Stimulated activated CD4-positive, alpha-beta T cell treated with anti-CD3 and anti-CD28 coated beads, Interleukin-15, amount 100 ng/mL, for 1 hour (primary cell): Measurements from ENCODE around the gene ROM1.
"Not testable (repeated sequence)": the region's sequence is repeated elsewhere in the genome, so short reads cannot be mapped to it uniquely, and the experiment has no call there.

ENCODE experiments used
- DNase-seq, 2 donors: peaks; one replicate each; pipeline ENCODE4 v3.0.0-alpha.2; 2020; ENCODE audit warnings: low read depth in 1 of 2, low spot score in 1 of 2

Gene ROM1

DNA sequence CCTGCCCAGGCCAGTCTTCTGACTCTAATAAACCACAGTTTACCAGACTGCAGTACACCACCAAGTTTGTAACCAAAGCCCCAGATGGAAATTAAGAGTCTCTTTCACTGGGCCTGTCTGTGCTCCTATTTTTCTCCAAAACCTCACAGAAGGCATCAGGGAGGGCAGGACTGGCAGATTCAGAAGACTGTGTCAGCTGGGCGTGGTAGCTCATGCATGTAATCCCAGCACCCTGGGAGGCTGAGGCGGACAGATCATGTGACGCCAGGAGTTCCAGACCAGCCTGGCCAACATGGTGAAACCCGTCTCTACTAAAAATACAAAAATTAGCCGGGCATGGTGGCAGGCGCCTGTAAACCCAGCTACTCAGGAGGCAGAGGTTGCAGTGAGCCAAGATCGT, 27.7 kb upstream of the ROM1 start:
- DNase-seq = not testable (repeated sequence)

DNA sequence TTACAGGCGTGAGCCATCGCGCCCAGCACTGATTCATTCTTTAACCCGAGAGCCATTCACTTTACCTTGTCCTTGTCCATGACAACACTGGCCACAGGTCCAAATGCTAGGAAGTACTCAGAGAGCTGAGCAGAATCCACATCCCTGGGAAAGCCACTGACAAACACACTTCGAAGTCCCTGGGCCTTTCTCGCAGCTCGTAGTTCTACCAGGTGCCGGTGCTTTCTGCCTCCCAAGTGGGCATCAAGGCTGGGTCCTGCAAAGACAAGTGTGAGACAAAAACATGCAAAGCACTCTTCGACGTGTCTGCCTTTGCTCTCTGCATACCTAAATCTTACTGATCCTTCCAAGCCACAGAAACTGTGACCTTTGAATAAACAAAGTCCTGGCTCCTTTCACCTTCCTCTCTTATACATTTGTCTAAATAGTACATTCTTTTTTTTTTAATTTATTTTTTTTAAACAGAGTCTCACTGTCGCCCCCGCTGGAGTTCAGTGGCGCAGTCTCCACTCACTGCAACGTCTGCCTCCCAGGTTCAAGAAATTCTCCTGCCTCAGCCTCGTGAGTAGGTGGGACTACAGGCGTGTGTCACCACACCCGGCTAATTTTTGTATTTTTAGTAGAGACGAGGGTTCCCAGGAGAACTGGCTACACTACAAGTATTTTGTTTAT, 24.0 kb upstream of the ROM1 start:
- no peak for DNase-seq

DNA sequence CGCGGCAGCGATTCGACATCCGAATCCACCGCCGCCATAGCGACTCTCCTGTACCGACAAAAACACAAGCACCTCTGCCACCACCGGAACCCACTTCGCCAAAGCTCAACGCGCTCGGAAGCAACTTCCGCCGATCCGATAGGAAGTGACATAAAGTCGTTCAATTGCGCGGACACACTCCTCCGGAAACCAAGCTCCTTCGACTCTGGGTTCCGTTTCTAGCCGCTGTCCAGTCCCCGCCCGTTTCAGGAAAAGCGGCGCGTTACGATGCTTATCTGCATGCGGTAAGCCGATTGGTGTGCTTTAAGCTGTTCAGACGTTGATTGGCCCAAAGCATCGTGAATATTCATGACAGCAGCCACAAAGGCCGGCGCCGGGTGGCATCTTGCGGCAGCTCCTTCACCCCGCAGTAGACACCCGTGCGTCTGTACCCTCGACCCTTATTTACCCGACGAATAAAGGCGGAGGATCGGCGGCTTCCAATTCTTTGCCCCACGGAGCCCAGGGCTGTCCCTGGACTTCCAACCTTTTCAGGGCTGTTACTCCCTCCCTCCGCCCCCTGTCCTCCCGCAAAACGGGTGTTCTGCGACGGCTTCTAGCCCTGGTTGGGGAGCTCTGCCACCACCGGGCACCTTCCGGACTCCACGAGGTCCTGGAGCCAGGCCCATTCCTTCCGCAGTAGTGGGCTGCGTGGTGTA, 21.5 kb upstream of the ROM1 start, which contains the start of gene TUT1:
TSS of gene TUT1 (minus strand) at position 76 of the 698 bp plus-strand sequence. CDS start at position 38, 38 bp downstream.
- DNase-seq = peak; percentile 85 to 92

DNA sequence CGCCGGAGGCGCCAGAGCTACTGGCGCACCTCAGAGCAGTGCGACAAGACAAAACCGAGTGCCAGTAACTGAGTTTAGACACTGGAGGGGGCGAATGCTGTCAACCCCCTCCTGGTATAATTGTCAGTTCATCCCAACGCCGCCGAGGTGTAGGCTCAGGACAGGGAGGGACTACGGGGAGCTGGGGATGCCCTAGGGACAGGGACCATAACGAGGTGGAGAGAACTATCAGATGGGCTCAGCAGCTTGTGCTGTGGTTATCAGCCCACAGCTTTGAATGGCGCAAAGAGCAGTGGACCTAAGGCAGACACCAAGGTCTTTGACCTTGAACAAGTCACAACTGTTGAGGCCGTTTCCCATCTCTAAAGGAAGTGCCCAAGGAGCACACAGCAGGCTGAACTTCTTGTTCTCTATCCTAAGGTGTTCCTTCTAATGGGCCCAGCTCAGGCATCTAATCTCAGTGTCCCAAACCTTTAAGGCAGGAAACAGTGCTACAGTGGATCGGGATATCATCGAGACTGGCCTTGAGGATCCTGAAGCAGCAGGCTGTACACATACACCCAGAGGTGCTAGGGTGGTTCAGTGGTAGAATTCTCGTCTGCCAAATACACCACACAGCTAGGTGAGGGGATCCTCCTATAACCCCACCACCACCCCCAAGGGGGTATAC, 20.8 kb upstream of the ROM1 start:
- no peak for DNase-seq

DNA sequence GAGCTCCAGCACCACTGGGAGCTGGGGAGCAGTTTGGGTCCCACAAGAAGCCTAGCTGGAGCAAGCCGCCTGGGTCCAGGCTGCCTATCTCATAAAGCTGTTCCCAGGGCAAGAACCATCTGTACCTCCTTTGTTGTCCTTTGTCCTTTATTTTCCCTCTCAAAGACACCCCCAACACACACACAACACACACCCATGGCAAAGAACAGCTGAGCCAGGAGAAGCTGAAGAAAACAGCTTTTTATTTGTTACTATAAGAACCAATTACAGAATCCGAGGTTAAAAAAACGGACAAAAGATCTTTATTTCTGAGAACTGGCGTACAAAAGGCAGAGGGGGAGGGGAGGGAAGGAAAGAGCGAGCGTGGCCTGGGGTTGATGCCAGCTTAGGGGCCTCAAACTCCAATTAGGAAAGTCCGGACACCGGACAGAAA, 20.1 kb upstream of the ROM1 start:
- DNase-seq = no peak

DNA sequence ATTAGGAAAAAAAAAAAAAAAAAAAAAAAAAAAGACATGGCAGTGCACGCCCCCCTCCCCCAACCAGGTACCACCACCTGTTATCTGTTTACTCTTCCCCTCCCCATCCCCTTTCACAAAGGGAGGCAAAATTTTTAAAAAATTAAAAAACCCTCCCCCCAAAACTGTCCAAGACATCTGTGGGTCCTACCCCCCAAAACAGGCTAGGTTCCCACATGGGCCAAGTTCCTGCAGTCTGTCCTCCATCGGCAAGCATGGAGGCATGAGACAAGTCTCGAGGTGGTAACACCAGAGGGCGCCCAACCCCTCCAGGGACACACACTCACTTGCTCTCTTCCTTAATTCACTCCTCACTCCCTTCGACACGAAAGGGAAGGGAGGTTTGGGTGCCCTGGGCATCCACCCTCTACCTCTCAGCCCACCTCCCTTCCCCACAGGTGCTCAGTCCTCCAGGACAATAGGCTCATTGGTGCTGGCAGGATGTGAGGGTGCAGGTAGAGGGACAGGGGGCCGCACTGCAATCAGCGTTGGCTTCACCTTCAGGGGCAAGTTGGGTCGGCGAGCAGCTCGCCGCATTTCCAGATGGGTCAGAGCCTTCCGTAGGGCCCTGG, 19.5 kb upstream of the ROM1 start:
- peak; percentile 50 to 58 for DNase-seq

DNA sequence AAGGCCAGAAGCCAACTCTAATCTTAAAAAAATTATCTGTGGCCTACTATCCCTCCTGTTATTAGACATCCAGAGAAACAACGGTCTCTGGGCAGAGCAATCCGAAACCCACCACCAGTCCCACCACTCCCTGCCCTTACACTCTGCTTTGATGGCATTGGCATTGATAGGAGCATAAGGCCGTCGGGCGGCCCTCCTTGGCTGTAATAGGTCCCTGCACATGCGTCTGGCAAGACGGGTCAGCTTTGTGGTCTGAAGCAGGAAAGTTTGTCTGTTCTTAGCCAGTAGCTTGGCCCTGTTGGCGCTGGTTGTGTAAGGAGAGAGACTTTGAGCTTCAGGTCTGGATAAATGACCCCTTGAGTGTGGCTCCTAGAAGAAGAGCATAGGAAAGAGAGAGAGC, 17.9 kb upstream of the ROM1 start:
- DNase-seq = no peak

DNA sequence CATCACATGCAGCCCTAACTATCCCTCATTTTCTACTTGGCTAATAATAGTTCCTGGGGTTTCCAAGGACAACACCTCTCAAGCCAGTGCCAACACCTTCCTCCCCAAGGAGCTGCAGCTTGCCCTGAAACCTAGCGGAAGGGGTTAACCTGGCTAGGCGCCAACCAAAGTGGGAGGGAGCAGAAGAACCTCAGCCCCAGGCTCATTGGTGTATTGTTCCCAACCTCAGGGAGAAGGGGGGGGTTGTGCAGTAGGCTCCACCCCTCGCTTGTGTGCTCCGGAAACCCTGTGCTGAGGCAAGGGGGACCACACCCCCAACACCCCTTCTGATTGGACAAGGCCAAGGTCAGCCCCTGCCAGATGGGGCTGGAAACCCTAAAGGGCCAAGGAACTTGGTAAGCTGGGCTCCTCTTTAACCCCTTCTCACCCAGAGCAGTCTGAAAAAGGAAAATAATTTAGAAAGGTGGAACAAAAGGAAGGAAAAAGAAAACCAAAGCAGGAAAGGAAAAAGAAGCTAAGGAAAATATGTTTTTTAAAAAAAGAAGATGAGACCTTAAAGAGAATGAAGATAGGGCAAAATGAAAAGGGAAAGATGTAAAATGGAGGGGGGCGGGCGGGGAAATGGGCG, 13.9 kb upstream of the ROM1 start:
- peak; percentile 83 to 91 for DNase-seq

DNA sequence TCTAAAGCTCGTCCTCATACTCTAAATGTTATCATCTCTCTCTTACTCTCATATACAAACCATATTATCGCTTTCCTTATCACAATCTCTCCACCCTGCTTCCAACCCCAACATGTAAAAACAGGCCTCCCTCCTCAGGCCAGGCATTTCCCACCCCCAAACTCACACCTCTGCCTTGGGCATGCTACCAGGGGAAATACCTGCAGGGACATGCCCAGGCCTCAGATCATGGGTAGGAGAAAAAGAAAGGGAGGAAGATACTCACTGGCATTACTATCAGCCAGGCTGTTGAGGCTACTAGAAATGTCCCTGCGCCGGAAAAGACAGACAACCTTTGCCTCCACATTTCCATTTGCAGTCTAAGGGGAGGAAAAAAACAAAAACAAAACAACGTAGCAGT, 13.2 kb upstream of the ROM1 start:
- no peak for DNase-seq

DNA sequence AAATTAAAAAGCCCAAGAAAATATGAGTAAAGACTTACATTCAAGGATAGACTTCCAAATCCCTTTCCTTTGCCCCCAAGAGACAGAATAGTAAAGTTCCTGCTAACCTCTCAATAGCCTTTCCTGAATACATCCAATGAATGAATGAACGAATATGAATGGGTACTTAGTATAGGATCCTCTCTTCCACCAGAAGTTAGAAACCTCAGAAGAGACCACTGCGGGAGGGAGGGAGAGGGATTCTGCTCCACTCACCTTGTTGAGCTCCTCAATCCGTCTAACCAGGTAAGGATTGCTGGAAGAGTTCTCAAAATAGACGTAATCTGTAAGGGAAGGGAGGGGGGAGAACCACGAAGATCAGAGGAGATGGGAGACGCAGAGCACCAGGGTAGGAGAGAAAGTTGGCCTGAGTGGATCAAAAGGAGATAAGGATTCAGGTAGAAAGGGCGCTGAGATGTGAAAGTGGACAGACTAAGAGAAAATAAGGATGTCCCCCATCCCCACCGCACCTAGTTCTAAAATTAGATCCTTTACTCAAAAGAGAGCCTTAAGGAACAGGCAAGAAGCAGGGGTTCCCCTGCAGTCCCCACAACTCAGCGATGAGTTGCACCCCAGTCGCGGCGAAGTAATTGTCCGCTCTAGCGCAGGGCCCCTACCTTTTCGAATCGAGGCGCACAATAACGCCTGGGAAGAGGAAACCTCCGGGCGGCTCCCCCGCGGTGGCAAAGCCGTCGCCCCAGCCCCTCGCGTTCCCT, 12.5 kb upstream of the ROM1 start:
- DNase-seq = no peak

DNA sequence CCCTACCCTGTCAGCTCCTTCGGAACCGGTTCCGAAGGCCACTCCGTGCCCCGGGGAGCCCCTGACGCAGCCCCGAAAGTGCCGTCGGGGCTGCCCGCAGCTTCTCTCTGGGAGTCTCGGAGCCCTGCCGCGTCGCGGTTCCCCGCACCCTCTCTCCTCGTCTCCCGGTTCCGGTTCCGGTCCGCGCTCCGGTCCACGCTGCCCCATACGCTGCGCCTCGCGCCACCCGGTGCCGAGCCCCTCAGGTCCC, 12.0 kb upstream of the ROM1 start:
- DNase-seq = peak; percentile 18 to 35

DNA sequence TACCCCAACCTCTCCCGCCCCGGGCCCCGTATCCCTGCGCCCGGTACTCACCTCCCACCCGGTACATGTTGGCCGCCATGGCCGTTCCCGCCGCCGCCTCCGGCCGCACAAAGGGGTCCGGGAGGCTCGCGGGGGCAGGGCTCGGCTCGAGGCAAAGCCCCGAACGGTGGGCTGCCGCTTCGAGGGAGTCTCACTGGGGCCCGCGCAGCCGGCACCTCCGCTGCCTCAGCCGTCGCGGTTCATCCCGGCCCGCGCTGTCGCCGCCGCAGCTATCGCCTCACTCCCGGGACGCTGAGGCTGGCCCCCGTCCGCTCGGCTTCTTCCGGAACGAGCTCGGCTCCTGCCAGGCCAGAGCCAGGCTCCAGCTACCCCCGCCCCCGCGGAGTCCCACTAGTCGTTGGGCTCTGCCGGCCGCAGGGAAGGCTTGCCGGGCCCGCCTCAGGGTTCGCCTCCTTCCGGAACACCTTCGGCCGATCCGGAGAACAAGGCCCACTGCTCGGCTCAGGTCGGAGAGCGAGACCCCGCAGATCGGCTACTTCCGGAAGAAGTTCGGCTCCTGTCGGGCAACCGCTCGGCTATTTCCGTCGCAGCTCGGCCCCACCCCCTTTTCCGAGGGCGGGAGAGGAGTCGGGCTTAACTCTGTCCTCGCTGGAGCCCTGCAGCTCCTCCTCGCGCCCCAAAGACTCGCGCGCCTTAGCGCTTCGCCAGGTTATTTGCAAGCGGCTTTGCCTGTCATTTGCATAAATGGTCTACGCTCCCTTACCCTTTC, 11.5 kb upstream of the ROM1 start, which contains the start of gene MTA2:
TSS of gene MTA2 (minus strand) at position 494 of the 769 bp plus-strand sequence. CDS start at position 79, 415 bp downstream.
- DNase-seq = peak; percentile 99

DNA sequence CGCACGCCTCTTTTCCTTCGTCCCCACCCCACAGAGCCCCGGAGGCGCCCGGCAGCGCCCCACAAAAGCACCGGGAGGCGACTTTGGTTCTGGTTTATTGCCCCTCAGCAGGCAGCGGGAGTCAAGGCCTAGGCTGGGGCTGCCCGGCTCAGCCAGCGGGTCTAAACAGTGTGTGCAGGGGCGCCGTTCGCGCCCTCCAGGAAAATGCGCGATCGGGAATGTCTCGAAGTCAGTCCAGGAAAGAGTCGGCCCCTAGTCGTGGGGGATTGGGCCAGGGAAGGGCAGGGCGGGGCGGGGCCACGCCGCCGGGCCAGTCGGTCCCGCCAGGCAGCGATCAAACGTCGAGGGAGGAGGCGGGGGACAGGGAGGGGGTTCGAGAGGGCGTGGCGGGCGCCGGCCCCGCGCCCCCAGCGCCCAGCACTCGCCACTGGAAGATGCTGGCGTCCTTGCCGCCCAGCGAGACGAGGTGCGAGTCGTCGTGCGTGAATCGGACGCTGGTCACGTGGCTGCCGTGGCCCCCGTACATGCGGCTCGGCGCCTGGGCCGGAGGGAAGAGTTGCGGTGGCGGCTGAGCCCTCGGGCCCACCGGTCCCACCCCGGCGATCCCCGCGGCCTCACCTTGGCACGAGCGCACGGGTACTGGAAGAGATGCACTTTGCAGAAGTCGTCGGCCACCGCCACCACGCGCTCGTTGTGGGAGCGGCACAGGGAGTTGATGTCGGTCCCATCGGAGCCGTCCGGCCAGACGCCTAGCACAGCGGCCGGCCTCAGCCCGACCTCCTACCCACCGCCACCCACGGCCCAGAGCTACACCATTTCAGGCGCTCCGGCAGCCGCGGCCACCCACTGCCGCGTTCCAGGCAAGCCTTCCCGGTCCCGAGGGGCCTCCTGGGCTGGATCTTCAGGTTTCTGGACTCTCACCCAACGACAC, 10.7 kb upstream of the ROM1 start:
- DNase-seq = no peak

DNA sequence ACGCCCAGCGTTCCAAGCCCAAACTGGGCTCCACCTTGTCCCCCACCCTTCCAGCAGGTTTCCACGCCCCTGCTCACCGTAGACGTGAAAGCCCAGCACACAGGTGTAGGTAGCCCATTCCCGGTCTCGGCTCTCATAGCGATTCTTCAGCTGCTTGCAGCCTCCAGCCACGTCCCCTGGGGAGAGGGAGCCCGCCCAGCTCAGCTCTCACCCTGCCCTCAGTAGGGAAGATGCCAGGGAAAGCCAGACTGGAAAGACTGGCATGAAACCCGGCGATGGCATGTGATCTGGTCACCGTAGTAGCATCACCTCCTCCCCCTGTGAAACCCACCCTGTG, 10.0 kb upstream of the ROM1 start:
- DNase-seq = no peak

DNA sequence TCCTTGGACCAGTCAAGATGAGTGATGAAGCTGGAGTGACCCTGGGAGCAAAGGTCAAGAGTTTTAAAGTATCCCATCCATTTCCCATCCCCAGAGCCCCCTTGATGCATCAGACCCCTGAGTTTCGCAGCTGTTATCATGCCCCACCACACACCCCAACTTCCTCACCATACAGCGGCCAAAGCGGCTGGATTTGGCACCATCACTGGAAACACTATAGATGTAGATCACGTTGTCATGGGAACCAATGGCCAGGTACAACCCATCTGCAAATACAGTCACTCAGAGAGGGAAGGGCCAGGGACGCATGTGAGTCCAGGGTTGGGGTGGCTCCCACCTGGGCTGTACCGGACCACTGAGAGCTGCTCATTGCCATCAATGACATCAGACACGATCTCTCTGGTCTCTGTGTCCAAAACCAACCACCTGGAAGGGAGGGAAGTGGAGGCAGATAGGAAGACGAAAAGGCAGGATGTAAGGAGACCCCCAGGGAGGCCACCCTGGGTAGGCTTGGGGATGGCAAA, 9.2 kb upstream of the ROM1 start:
- DNase-seq = no peak

DNA sequence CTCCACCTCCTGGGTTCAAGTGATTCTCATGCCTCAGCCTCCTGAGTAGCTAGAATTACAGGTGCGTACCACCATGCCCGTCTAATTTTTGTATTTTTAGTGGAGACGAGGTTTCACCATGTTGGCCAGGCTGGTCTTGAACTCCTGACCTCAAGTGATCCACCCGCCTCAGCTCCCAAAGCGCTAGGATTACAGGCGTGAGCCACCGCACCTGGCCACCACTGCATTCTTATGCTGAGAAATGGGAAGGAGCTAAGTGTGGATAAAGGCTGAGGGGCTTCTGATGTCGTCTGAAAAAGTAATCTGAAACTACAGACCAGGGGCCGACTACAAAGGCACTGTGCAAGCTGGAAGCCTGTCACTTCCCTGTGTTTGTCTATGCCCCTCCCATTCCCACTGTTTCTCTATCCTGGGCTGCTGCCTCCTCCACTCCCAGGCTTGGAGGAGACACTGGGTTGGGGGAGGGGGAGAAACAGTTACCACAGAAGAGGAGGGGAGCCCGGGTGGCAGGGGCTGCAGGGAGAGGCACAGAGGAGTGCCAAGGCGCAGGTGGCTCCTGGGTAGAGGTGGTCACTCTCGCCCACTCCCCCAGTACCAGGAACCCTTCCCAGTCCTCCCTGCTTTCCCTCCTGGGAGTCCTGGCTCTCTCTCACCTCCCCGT, 8.5 kb upstream of the ROM1 start:
- no peak for DNase-seq

DNA sequence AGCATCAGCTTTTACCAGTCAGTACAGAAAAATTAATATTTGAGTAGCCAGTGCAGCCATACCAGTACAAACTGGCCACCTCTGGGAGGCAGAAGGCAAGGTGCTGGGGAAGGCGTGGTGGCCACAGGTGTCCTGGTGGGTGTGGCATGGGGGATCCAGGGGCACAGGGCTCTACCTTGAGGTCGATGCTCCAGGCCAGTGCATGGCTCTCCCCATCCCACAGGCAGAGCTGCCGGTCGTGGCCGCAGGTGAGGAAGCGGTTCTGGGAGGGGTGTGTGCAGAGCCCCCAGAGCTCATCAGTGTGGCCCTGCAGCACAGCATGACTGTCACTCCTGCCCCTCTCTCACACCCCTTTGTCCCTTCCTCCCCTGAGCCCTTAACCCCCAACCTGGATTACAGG, 7.6 kb upstream of the ROM1 start:
- DNase-seq = no peak

DNA sequence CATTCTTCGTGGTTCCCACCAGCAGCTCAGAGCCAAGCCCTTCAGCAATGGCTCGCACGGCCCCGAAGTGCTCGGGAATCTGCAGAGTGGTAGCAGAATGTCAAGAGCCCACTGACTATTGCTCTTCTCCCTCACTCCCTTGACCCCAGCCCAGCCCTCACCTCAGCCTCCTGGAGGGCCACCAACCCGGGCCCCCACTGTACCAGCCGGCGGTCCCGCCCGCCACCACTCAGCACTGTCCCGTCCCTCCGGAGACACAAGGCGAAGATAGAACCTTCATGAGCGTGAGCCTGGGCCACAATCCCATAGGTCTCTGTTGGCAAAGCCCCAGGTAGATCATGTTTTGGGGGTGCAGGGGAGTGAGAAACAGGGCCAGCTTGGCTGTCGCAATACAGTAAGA, 7.2 kb upstream of the ROM1 start:
- DNase-seq = no peak
